LNCAP (cell line): ENCODE measurements around the gene MED4.

ENCODE experiments used
- TF ChIP-seq, protein P1 (sequence below): fragments of 450-650 bp; IDR thresholded peaks from 2 replicates; pipeline ENCODE4 v1.5.1; 2017; ENCODE audit warnings: mild to moderate bottlenecking

Gene MED4

GRCh38 chr13:48069573-48069972 lies 25.3 kb downstream of the MED4 start:
- TF ChIP-seq, protein P1, sequence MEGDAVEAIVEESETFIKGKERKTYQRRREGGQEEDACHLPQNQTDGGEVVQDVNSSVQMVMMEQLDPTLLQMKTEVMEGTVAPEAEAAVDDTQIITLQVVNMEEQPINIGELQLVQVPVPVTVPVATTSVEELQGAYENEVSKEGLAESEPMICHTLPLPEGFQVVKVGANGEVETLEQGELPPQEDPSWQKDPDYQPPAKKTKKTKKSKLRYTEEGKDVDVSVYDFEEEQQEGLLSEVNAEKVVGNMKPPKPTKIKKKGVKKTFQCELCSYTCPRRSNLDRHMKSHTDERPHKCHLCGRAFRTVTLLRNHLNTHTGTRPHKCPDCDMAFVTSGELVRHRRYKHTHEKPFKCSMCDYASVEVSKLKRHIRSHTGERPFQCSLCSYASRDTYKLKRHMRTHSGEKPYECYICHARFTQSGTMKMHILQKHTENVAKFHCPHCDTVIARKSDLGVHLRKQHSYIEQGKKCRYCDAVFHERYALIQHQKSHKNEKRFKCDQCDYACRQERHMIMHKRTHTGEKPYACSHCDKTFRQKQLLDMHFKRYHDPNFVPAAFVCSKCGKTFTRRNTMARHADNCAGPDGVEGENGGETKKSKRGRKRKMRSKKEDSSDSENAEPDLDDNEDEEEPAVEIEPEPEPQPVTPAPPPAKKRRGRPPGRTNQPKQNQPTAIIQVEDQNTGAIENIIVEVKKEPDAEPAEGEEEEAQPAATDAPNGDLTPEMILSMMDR: no peak

DNA sequence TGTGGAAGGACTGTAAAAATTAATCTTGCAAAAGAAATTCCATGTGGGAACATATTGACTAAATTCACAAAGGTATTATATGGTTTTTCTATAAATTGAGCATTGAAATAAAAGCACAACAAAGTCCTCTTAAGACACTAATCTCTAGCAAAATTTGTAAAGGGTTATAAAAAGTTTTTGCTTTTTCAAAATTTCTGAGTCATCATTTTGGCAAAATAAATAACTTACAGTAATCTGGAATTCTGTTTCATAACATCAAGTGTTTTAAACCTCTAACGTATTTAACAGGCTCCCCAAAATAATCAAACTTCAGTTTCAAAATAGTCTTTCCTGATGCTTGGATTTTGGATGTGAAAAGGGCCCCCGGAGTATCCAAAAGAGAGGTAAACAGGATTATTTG lies 26.0 kb downstream of the MED4 start:
- TF ChIP-seq, protein P1: no peak

- TF ChIP-seq, protein P1: no peak
Measured at GRCh38 chr13:48068036-48068435, 26.9 kb downstream of the MED4 start.

DNA sequence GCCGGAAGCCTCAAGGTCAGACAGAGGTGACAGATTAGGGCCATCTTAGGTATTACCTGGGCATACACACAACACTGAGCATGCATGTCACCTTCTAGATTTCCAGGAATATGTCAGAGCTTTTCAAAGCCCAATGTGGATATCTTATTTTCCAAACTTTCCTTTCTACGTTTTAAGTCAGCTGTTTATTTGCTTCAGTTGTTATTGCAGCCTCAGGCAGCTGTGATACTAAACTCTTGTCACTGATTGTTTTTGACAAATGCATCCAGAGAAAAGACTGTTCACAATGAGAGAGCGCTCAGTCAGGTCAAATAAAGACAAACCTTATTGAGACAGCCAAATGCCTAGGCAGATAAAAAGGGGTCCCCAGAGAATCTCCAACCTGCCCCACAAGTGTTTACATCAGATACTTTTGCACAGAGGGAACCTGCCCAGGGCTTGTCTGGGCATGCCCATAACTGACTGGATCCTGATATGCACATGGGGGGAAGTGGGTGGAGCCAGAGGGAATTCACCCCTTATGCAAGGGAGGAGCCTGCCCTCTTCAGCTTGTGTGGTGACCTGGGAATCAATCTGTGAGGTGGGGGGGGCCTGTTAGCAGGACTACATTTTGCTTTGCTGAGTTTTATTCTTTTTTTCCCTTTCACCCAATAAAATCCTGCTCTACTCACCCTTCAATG lies 28.5 kb downstream of the MED4 start:
- TF ChIP-seq, protein P1: no peak

DNA sequence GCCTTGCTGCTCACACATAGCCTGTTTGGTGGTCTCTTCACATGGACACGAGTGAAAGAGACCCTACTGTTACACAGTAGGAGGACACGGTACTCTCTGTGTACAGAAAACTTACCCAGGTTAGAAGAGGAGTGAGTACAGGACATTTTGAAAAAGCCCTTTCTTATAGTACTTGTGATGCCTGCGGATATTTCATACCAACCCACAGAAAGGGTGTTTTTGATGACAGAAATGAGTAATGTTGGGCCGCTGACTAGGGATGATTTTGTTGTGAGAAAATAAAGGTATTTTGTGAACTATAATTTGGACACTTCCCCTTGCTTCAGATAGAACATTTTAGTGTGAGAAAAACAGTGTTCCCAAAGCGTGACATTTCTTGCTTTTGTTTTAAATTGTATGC lies 39.2 kb downstream of the MED4 start:
- TF ChIP-seq, protein P1: no peak

- TF ChIP-seq, protein P1: no peak
Measured at GRCh38 chr13:48054601-48055000, 40.3 kb downstream of the MED4 start.

- TF ChIP-seq, protein P1: no peak
Measured at GRCh38 chr13:48050550-48050949, 44.4 kb downstream of the MED4 start.
